D721Med (cell line): Measurements from ENCODE around the gene RIPOR2.

ENCODE experiments used
- DNase-seq: peaks from one replicate; pipeline ENCODE4 v3.0.0; 2011; ENCODE audit warnings: low spot score; ENCODE audit not compliant: insufficient read length
- FAIRE-seq: peaks from 2 replicates; lab custom pipeline; 2011; peaks lifted over from hg19 to GRCh38; lab: Jason Lieb, UNC
- CTCF ChIP-seq: IDR thresholded peaks from 2 replicates; pipeline ENCODE4 v1.5.1; 2012; ENCODE audit warnings: mild to moderate bottlenecking, control low read depth; ENCODE audit not compliant: insufficient read depth; ENCODE audit errors: missing control alignments

RIPOR2 gene

GRCh38 chr6:24876499-24877465 lies 59.0 kb downstream of the RIPOR2 start:
- no peak for DNase-seq
- FAIRE-seq = no peak
- no peak for TF ChIP-seq CTCF

GRCh38 chr6:24875534-24875901 lies 60.2 kb downstream of the RIPOR2 start:
- no peak for TF ChIP-seq CTCF
- no peak for DNase-seq
- no peak for FAIRE-seq

GRCh38 chr6:24874776-24875533 lies 60.8 kb downstream of the RIPOR2 start:
- FAIRE-seq (no peak), DNase-seq (no peak)
- TF ChIP-seq CTCF = no peak

- TF ChIP-seq CTCF = no peak
- FAIRE-seq = no peak
- DNase-seq = no peak
These were observed 61.6 kb downstream of the RIPOR2 start for GRCh38 chr6:24874128-24874527.

- no peak for DNase-seq
- FAIRE-seq = no peak
- no peak for TF ChIP-seq CTCF
These were observed 63.0 kb downstream of the RIPOR2 start for GRCh38 chr6:24872779-24873178.

- no peak for DNase-seq
- no peak for FAIRE-seq
- no peak for TF ChIP-seq CTCF
These were observed 67.0 kb downstream of the RIPOR2 start for GRCh38 chr6:24868765-24869164.
